ENCODE measurements around the gene PDZD2.
"Not testable (repeated sequence)": the region's sequence is repeated elsewhere in the genome, so short reads cannot be mapped to it uniquely, and the experiment has no call there.

Gene PDZD2

DNA sequence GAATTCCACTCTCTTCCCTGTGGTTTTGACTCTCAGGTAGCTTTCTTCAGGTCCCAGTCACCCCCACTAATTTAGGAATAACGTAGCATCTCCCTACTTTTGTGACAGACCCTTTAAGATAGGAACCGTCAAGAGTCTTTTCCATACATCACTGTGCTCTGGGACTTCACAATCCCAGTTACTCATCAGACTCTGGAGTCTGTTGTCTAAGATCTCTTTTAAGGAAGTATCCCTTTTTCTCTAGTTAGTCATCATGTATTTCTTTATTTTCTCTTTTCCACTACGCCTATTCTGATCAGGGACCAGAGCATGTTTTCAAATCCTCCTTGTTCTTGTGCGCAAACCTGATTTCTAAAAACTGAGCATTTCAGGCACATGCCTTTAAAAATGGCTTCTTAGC lies 392.2 kb downstream of the PDZD2 start:
- DNase-seq (ENCODE audit: low spot score), result no peak
- TF ChIP-seq, protein P1, sequence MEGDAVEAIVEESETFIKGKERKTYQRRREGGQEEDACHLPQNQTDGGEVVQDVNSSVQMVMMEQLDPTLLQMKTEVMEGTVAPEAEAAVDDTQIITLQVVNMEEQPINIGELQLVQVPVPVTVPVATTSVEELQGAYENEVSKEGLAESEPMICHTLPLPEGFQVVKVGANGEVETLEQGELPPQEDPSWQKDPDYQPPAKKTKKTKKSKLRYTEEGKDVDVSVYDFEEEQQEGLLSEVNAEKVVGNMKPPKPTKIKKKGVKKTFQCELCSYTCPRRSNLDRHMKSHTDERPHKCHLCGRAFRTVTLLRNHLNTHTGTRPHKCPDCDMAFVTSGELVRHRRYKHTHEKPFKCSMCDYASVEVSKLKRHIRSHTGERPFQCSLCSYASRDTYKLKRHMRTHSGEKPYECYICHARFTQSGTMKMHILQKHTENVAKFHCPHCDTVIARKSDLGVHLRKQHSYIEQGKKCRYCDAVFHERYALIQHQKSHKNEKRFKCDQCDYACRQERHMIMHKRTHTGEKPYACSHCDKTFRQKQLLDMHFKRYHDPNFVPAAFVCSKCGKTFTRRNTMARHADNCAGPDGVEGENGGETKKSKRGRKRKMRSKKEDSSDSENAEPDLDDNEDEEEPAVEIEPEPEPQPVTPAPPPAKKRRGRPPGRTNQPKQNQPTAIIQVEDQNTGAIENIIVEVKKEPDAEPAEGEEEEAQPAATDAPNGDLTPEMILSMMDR (IDR thresholded peaks at IDR 0.05; ENCODE audit: extremely low read depth, missing control alignments), result no peak

- TF ChIP-seq, protein P1 (IDR thresholded peaks at IDR 0.05; ENCODE audit: extremely low read depth, missing control alignments), result no peak
- no peak for DNase-seq (ENCODE audit: low spot score)
Observed at GRCh38 chr5:32038523-32038922, 399.6 kb downstream of the PDZD2 start.

DNA sequence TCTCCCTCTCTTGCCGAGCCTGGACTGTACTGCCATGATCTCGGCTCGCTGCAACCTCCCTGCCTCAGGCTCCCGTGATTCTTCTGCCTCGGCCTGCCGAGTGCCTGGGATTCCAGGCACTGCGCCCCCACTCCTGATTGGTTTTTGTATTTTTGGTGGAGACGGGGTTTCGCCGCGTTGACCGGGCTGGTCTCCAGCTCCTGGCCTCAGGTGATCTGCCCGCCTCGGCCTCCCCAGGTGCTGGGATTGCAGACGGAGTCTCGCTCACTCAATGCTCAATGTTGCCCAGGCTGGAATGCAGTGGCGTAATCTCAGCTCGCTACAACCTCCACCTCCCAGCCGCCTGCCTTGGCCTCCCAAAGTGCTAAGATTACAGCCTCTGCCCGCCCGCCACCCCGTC lies 400.2 kb downstream of the PDZD2 start:
- not testable (repeated sequence) for DNase-seq (ENCODE audit: low spot score)

DNA sequence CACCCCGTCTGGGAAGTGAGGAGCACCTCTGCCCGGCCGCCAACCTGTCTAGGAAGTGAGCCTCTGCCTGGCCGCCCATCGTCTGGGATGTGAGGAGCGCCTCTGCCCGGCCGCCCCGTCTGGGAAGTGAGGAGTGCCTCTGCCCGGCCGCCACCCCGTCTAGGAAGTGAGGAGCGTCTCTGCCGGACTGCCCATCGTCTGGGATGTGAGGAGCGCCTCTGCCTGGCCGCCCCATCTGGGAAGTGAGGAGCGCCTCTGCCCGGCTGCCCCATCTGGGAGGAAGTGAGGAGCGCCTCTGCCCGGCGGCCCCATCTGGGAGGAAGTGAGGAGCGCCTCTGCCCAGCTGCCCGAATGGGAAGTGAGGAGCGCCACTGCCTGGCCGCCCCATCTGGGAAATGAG lies 400.7 kb downstream of the PDZD2 start:
- DNase-seq (ENCODE audit: low spot score), result not testable (repeated sequence)

DNA sequence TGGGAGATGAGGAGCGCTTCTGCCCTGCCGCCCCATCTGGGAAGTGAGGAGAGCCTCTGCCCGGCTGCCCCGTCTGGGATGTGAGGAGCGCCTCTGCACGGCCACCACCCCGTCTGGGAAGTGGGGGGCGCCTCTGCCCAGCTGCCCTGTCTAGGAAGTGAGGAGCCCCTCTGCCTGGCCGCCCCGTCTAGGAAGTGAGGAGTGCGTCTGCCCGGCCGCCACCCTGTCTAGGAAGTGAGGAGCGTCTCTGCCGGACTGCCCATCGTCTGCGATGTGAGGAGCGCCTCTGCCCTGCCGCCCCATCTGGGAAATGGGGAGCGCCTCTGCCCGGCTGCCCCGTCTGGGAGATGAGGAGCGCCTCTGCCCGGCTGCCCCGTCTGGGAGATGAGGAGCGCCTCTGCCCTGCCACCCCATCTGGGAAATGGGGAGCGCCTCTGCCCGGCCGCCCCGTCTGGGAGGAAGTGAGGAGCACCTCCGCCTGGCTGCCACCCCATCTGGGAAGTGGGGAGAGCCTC lies 401.3 kb downstream of the PDZD2 start:
- not testable (repeated sequence) for DNase-seq (ENCODE audit: low spot score)

DNA sequence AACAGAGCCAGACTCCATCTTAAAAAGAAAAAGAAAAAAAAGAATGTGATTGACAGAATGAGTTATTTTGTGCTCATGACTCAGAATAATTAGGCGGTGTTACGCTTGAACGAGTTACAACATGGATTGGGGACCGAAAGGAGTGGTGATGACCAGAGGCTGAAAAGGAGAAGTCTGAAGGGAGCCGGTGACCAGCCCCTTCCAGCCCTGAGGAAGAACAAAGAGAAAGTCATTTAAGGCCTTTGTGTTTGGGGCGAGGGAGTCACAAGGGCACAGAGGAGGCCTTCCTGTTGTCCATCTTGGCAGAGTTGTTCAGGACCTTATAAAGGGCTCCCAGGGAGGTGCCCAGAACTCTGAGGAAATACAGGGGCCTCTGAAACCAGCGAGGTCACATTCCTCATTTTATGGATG lies 403.6 kb downstream of the PDZD2 start:
- TF ChIP-seq, protein P1 (IDR thresholded peaks at IDR 0.05; ENCODE audit: extremely low read depth, missing control alignments), result no peak
- DNase-seq (ENCODE audit: low spot score), result no peak

- DNase-seq (ENCODE audit: low spot score), result no peak
- TF ChIP-seq, protein P1 (IDR thresholded peaks at IDR 0.05; ENCODE audit: extremely low read depth, missing control alignments), result no peak
Observed at GRCh38 chr5:32043105-32043504, 404.2 kb downstream of the PDZD2 start.

GRCh38 chr5:32044434-32044833 lies 405.5 kb downstream of the PDZD2 start:
- TF ChIP-seq, protein P1 (IDR thresholded peaks at IDR 0.05; ENCODE audit: extremely low read depth, missing control alignments), result no peak
- no peak for DNase-seq (ENCODE audit: low spot score)

DNA sequence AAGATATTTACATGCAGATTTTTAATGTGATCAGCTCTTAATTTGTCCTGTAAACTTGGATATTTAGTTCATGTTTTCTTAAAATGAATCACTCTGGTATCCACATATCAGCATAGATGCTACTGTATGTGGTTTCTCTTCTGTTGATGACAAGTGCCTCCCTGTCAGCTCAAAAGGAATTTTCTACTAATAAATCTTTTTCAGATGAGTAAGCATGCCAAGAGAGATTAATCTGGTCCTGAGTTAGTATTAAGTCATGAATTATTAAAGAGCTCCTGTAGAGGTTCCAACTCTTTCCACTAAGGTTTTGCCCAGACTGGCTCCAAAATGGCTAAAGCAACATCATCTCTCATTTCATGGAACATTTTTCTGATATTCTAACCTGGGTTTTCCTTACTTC lies 406.0 kb downstream of the PDZD2 start:
- no peak for DNase-seq (ENCODE audit: low spot score)

More for the DNA sequence above, 406.0 kb downstream of the PDZD2 start:
- TF ChIP-seq, protein P1 (IDR thresholded peaks at IDR 0.05; ENCODE audit: extremely low read depth, missing control alignments), result no peak
